GM12874 (cell line): Measurements from ENCODE around the gene MTRF1.

ENCODE experiments used
- CTCF ChIP-seq: IDR thresholded peaks from 2 replicates; pipeline ENCODE4 v1.5.1; 2011; ENCODE audit warnings: low read depth, mild to moderate bottlenecking, control low read depth, low read length, moderate library complexity; ENCODE audit not compliant: insufficient read depth

Gene MTRF1

GRCh38 chr13:41179593-41180250 lies 83.7 kb downstream of the MTRF1 start:
- TF ChIP-seq CTCF, result no peak

GRCh38 chr13:41178040-41178439 lies 85.3 kb downstream of the MTRF1 start:
- no peak for TF ChIP-seq CTCF

GRCh38 chr13:41177616-41178015 lies 85.8 kb downstream of the MTRF1 start:
- TF ChIP-seq CTCF, result no peak
